Ovary (tissue), 3 donors: Measurements from ENCODE around the gene GNA12.

ENCODE experiments used
- EP300 ChIP-seq: sonication (generic); formaldehyde crosslinking; IDR thresholded peaks from one replicate; pipeline ENCODE4 v1.6.1; 2017; ENCODE audit warnings: antibody characterized with exemption
- POLR2A ChIP-seq: fragments of 450-650 bp; IDR thresholded peaks from one replicate; pipeline ENCODE4 v1.6.1; 2017; ENCODE audit warnings: antibody characterized with exemption, mild to moderate bottlenecking, moderate library complexity
- TF ChIP-seq, protein P1 (sequence below), 3 donors: fragments of 450-650 bp in 2 of 3; fragments of 200-600 bp in 1 of 3; IDR thresholded peaks; one replicate each; pipeline versions ENCODE4 v1.5.1 to v1.8.0; 2016 to 2022; ENCODE audit warnings: antibody characterized with exemption in 3 of 3, mild to moderate bottlenecking in 1 of 3
- donor health status: DM: no; HTN: no; CAD: no.

GRCh38 chr7:2680256-2680655, 163.9 kb downstream of the GNA12 start:
- no peak for TF ChIP-seq POLR2A
- TF ChIP-seq, protein P1, sequence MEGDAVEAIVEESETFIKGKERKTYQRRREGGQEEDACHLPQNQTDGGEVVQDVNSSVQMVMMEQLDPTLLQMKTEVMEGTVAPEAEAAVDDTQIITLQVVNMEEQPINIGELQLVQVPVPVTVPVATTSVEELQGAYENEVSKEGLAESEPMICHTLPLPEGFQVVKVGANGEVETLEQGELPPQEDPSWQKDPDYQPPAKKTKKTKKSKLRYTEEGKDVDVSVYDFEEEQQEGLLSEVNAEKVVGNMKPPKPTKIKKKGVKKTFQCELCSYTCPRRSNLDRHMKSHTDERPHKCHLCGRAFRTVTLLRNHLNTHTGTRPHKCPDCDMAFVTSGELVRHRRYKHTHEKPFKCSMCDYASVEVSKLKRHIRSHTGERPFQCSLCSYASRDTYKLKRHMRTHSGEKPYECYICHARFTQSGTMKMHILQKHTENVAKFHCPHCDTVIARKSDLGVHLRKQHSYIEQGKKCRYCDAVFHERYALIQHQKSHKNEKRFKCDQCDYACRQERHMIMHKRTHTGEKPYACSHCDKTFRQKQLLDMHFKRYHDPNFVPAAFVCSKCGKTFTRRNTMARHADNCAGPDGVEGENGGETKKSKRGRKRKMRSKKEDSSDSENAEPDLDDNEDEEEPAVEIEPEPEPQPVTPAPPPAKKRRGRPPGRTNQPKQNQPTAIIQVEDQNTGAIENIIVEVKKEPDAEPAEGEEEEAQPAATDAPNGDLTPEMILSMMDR (IDR thresholded peaks at IDR 0.05): no peak
- no peak for TF ChIP-seq EP300
